HG03095 (cell line): ENCODE measurements around the gene KNCN.

Source experiments
- ATAC-seq: cut with Tn5 transposase; IDR thresholded peaks from one replicate; pipeline ENCODE4 v1.9.1; 2021; ENCODE audit warnings: moderate library complexity; ENCODE audit not compliant: unreplicated experiment

KNCN gene

GRCh38 chr1:46569116-46569515, 17.7 kb upstream of the KNCN start:
- no peak for ATAC-seq

- ATAC-seq = no peak
Measured at GRCh38 chr1:46568461-46568891, 17.0 kb upstream of the KNCN start.

- ATAC-seq = no peak
Measured at GRCh38 chr1:46563341-46563740, 11.9 kb upstream of the KNCN start.

- no peak for ATAC-seq
Measured at GRCh38 chr1:46562498-46562897, 11.1 kb upstream of the KNCN start.

GRCh38 chr1:46558966-46559365, 7.5 kb upstream of the KNCN start:
- no peak for ATAC-seq

GRCh38 chr1:46558141-46558963, 6.9 kb upstream of the KNCN start:
- ATAC-seq = no peak

- no peak for ATAC-seq
Measured at GRCh38 chr1:46557403-46557802, 6.0 kb upstream of the KNCN start.

GRCh38 chr1:46556822-46557221, 5.4 kb upstream of the KNCN start:
- ATAC-seq = no peak

GRCh38 chr1:46555826-46556619, 4.6 kb upstream of the KNCN start:
- ATAC-seq = no peak

- no peak for ATAC-seq
Measured at GRCh38 chr1:46554597-46555381, 3.3 kb upstream of the KNCN start.

GRCh38 chr1:46554236-46554596, 2.8 kb upstream of the KNCN start:
- no peak for ATAC-seq

- ATAC-seq = no peak
Measured at GRCh38 chr1:46553506-46553905, 2.1 kb upstream of the KNCN start.

GRCh38 chr1:46552357-46553237, 1.1 kb upstream of the KNCN start:
- ATAC-seq = no peak

GRCh38 chr1:46550751-46551231, 656 bp downstream of the KNCN start:
- ATAC-seq = no peak

GRCh38 chr1:46549697-46550681, 1.5 kb downstream of the KNCN start:
- no peak for ATAC-seq

- no peak for ATAC-seq
Measured at GRCh38 chr1:46547481-46548383, 3.7 kb downstream of the KNCN start.

- no peak for ATAC-seq
Measured at GRCh38 chr1:46546210-46546609, 5.2 kb downstream of the KNCN start.

- ATAC-seq = no peak
Measured at GRCh38 chr1:46545784-46546183, 5.7 kb downstream of the KNCN start.
